Panc1 (cell line): Measurements from ENCODE around the gene FTO. TPM values are rescaled to one million over a fixed set of nuclear protein-coding genes. Genes with fewer than 3 reads are reported as not detected.

Experiments
- ATAC-seq: fragments of 200-7000 bp; cut with Tn5 transposase; 2 replicates; pipeline ENCODE4 v1.9.1; 2020; ENCODE audit warnings: mild to moderate bottlenecking, moderate library complexity
- BruUV-seq: library from RNA; stranded (reverse); fragments of 400-500 nt; replicated peaks from 2 replicates; lab custom pipeline; 2021; lab: Mats Ljungman, UMichigan
- CTCF ChIA-PET: fragments of 300-600 bp; sonication (Branson Sonifier 250); formaldehyde crosslinking; loops from one replicate; lab custom pipeline; 2022; ENCODE audit warnings: antibody characterized with exemption; lab: Charles Lee
- POLR2A ChIA-PET: fragments of 300-600 bp; sonication (Branson Sonifier 250); formaldehyde crosslinking; loops from one replicate; lab custom pipeline; 2022; ENCODE audit warnings: antibody characterized with exemption; lab: Charles Lee
- DNase-seq: peaks from one replicate; pipeline ENCODE4 v3.0.0-alpha.2; 2010; ENCODE audit warnings: low read depth, low spot score
- H3K27ac ChIP-seq: 2 replicates; pipeline ENCODE4 v1.5.1; 2011; ENCODE audit warnings: mild to moderate bottlenecking, low read length, inconsistent platforms
- H3K27me3 ChIP-seq: fragments of 200-500 bp; sonication (Bioruptor generic); 2 replicates; pipeline ENCODE4 v1.6.0; 2014; ENCODE audit warnings: low read length, inconsistent platforms; ENCODE audit not compliant: control insufficient read depth, insufficient read depth
- H3K36me3 ChIP-seq: fragments of 200-500 bp; sonication (Bioruptor generic); 2 replicates; pipeline ENCODE4 v1.5.1; 2014; ENCODE audit warnings: inconsistent platforms, mild to moderate bottlenecking, low read length, moderate library complexity; ENCODE audit not compliant: control insufficient read depth, insufficient read depth
- H3K4me1 ChIP-seq: 2 replicates; pipeline ENCODE4 v1.5.1; 2011; ENCODE audit warnings: inconsistent platforms, mild to moderate bottlenecking, low read length, moderate library complexity; ENCODE audit not compliant: control insufficient read depth, insufficient read depth
- H3K4me3 ChIP-seq, 2 experiments: 2 replicates each; pipeline ENCODE4 v1.5.1; 2011 to 2012; ENCODE audit warnings: low read depth in 2 of 2, low read length in 2 of 2, mild to moderate bottlenecking in 2 of 2, inconsistent platforms in 1 of 2, moderate library complexity in 1 of 2
- H3K9me3 ChIP-seq: fragments of 200-500 bp; sonication (Bioruptor generic); 2 replicates; pipeline ENCODE4 v1.5.1; 2014; ENCODE audit warnings: low read depth, mild to moderate bottlenecking, inconsistent platforms, low read length, moderate library complexity; ENCODE audit not compliant: control insufficient read depth, insufficient read depth
- POLR2AphosphoS5 ChIP-seq: IDR thresholded peaks from 2 replicates; pipeline ENCODE4 v1.6.1; 2012; ENCODE audit warnings: mild to moderate bottlenecking, low read depth, low read length, moderate library complexity
- SIN3A ChIP-seq: IDR thresholded peaks from 2 replicates; pipeline ENCODE4 v1.6.1; 2012; ENCODE audit warnings: low read depth, mild to moderate bottlenecking, low read length, moderate library complexity, borderline replicate concordance; ENCODE audit not compliant: insufficient read depth
- TCF7L2 ChIP-seq: IDR thresholded peaks from 2 replicates; pipeline ENCODE4 v1.6.1; 2011; ENCODE audit warnings: mild to moderate bottlenecking, low read depth, low read length, inconsistent platforms
- in situ Hi-C: cut with HindIII; loops from 2 replicates; pipeline ENCODE4 v1.10.0; 2016; ENCODE audit warnings: low sequenced_read_pairs, low pct_unique_long_range_greater_than_20kb
- intact Hi-C: fragments of 100-400 bp; cut with micrococcal nuclease; formaldehyde crosslinking; loops from one replicate; pipeline ENCODE4 v1.10.0; 2022; ENCODE audit not compliant: unreplicated experiment
- total RNA-seq: library from RNA; stranded (reverse); gene quantifications from one replicate; pipeline ENCODE4 v1.2.1, GENCODE V29; 2021; ENCODE audit not compliant: unreplicated experiment
- TF ChIP-seq, protein P1 (sequence below), 2 experiments: IDR thresholded peaks; 2 replicates each; pipeline ENCODE4 v1.6.1; 2011 to 2012; ENCODE audit warnings: low read depth in 2 of 2, control low read depth in 1 of 2, low read length in 1 of 2, mild to moderate bottlenecking in 1 of 2, moderate library complexity in 1 of 2; ENCODE audit not compliant: insufficient read depth in 1 of 2
- TF ChIP-seq, protein P2 (sequence below): fragments of 450-650 bp; IDR thresholded peaks from 2 replicates; pipeline ENCODE4 v1.5.1; 2017; ENCODE audit warnings: mild to moderate bottlenecking

The FTO gene
- total RNA-seq, 1 experiment from 2014 or later: 38.2 TPM

DNA sequence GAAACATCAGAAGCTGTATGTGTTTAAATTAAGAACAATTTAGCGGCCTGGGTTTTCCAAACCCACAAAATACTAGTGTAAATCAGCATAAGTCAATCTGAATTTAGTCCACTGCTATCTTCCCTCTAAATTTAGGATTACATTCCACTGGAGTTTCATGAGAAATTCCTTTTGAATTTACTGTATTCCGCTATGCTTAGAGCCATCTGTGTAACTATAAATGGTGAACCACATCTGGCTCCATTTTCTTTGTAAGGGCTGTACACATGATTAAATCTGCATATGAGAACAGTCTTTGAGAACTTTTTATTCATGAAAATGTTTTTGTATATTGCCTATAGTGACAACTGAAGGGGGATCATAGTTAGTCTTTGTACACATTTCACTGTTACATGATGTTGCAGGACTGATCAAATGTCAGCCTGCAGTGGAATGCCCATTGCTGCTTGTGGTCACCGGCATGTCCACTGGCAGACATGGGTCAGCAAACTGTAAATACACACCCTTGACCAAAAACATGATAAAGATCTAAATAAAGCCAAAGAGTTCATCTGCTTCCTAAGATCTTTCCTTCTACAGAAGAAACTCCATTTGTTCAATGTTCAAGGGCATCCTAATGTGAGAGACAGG lies 37.1 kb upstream of the FTO start:
- Histone ChIP-seq H3K36me3 (no peaks in the 10 kb centered on the region), H3K27ac (no peak overlapping the region), H3K27me3 (no peaks in the 10 kb centered on the region), H3K4me3 (no peak overlapping the region), H3K4me1 (no peaks in the 10 kb centered on the region), H3K9me3 (no peaks in the 10 kb centered on the region)
- intact Hi-C loops: no loop called here
- POLR2A ChIA-PET: no interaction called here
- in situ Hi-C loops: no loop called here
- CTCF ChIA-PET: no interaction called here
- DNase-seq: no peak
- no peak for ATAC-seq
- no TSS peak for BruUV-seq
- TF ChIP-seq, protein P1, sequence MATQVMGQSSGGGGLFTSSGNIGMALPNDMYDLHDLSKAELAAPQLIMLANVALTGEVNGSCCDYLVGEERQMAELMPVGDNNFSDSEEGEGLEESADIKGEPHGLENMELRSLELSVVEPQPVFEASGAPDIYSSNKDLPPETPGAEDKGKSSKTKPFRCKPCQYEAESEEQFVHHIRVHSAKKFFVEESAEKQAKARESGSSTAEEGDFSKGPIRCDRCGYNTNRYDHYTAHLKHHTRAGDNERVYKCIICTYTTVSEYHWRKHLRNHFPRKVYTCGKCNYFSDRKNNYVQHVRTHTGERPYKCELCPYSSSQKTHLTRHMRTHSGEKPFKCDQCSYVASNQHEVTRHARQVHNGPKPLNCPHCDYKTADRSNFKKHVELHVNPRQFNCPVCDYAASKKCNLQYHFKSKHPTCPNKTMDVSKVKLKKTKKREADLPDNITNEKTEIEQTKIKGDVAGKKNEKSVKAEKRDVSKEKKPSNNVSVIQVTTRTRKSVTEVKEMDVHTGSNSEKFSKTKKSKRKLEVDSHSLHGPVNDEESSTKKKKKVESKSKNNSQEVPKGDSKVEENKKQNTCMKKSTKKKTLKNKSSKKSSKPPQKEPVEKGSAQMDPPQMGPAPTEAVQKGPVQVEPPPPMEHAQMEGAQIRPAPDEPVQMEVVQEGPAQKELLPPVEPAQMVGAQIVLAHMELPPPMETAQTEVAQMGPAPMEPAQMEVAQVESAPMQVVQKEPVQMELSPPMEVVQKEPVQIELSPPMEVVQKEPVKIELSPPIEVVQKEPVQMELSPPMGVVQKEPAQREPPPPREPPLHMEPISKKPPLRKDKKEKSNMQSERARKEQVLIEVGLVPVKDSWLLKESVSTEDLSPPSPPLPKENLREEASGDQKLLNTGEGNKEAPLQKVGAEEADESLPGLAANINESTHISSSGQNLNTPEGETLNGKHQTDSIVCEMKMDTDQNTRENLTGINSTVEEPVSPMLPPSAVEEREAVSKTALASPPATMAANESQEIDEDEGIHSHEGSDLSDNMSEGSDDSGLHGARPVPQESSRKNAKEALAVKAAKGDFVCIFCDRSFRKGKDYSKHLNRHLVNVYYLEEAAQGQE (IDR thresholded peaks at IDR 0.05; ENCODE audit: insufficient read depth in 1 of 2, low read depth in 2 of 2, low read length in 1 of 2): no peak
- TF ChIP-seq SIN3A: no peak
- TF ChIP-seq TCF7L2: no peak
- TF ChIP-seq, protein P2, sequence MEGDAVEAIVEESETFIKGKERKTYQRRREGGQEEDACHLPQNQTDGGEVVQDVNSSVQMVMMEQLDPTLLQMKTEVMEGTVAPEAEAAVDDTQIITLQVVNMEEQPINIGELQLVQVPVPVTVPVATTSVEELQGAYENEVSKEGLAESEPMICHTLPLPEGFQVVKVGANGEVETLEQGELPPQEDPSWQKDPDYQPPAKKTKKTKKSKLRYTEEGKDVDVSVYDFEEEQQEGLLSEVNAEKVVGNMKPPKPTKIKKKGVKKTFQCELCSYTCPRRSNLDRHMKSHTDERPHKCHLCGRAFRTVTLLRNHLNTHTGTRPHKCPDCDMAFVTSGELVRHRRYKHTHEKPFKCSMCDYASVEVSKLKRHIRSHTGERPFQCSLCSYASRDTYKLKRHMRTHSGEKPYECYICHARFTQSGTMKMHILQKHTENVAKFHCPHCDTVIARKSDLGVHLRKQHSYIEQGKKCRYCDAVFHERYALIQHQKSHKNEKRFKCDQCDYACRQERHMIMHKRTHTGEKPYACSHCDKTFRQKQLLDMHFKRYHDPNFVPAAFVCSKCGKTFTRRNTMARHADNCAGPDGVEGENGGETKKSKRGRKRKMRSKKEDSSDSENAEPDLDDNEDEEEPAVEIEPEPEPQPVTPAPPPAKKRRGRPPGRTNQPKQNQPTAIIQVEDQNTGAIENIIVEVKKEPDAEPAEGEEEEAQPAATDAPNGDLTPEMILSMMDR: no peak
- TF ChIP-seq POLR2AphosphoS5: no peak

GRCh38 chr16:53668869-53669268 lies 35.1 kb upstream of the FTO start:
- TF ChIP-seq SIN3A (no peak), TCF7L2 (no peak), POLR2AphosphoS5 (no peak)
- TF ChIP-seq, protein P1 (IDR thresholded peaks at IDR 0.05; ENCODE audit: insufficient read depth in 1 of 2, low read depth in 2 of 2, low read length in 1 of 2): no peak
- TF ChIP-seq, protein P2: no peak
- H3K4me3 ChIP-seq: no peak overlapping the region
- DNase-seq: no peak
- ChIA-PET CTCF (interaction anchor here (0.6 kb wide), 1 partner anchor 76 kb away, joined by 9 read pairs; no protein-coding TSS in a partner anchor), POLR2A (no interaction called here)
- no peaks in the 10 kb centered on the region for H3K36me3 ChIP-seq
- no peaks in the 10 kb centered on the region for H3K4me1 ChIP-seq
- no TSS peak for BruUV-seq
- no peaks in the 10 kb centered on the region for H3K27me3 ChIP-seq
- in situ Hi-C loops: no loop called here
- no peak for ATAC-seq
- H3K9me3 ChIP-seq: no peaks in the 10 kb centered on the region
- intact Hi-C loops: no loop called here
- H3K27ac ChIP-seq: no peak overlapping the region
